ENCODE data around the gene KNOP1. TPM values are rescaled to one million over a fixed set of nuclear protein-coding genes. Genes with fewer than 3 reads are reported as not detected.

Gene KNOP1, protein sequence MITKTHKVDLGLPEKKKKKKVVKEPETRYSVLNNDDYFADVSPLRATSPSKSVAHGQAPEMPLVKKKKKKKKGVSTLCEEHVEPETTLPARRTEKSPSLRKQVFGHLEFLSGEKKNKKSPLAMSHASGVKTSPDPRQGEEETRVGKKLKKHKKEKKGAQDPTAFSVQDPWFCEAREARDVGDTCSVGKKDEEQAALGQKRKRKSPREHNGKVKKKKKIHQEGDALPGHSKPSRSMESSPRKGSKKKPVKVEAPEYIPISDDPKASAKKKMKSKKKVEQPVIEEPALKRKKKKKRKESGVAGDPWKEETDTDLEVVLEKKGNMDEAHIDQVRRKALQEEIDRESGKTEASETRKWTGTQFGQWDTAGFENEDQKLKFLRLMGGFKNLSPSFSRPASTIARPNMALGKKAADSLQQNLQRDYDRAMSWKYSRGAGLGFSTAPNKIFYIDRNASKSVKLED
- total RNA-seq (2013; cell fraction: nucleolus; rRNA removed), result 37.5 and 38.3 TPM in 2 replicates
- 13.8 and 16.8 TPM in 2 replicates for total RNA-seq (2014; rRNA removed)
- total RNA-seq (2014; rRNA removed; fragmentation: Illumina TruSeq; extraction: Trizol), result 32.1 and 36.0 TPM in 2 replicates
- 27.0 and 29.7 TPM in 2 replicates for total RNA-seq (2021)
- 8.9 TPM for polyA plus RNA-seq (2011; ENCODE audit: low read depth)
- 19.8 and 28.3 TPM in 2 replicates for polyA plus RNA-seq (2011; rRNA removed)
- 9.9 and 10.4 TPM in 2 replicates for polyA plus RNA-seq (2011; cell fraction: cytosol; rRNA removed)
- 13.4 and 16.9 TPM in 2 replicates for polyA plus RNA-seq (2011; cell fraction: nucleus; rRNA removed)
- 21.6 and 22.1 TPM in 2 replicates for polyA plus RNA-seq (2012)
- 47.2 and 50.3 TPM in 2 replicates for polyA plus RNA-seq (2014; fragmentation: Illumina TruSeq; extraction: Trizol)
- polyA plus RNA-seq (2014; fragmentation: Nextera tagmentation; extraction: Ambion mirVana), result 10 to 100 TPM; 35.1 to 46.4 TPM
- polyA plus RNA-seq (2014; rRNA removed), result 28.1 and 28.5 TPM in 2 replicates
- polyA plus RNA-seq (2016; fragmentation: Nextera tagmentation; extraction: Ambion mirVana), result 10 to 100 TPM; 30.6 to 33.5 TPM
- polyA minus RNA-seq (2011; rRNA and poly(A)+ RNA removed), result 14.6 and 16.8 TPM in 2 replicates
- polyA minus RNA-seq (2011; cell fraction: cytosol; rRNA and poly(A)+ RNA removed), result 5.0 and 6.0 TPM in 2 replicates
- 7.7 and 15.7 TPM in 2 replicates for polyA minus RNA-seq (2011; cell fraction: nucleus; rRNA and poly(A)+ RNA removed)
- Bru-seq, nascent RNA, result percentile 70 among the genes with signal in this experiment
- BruChase-seq, experiment 1, labeled RNA remaining after a 6-hour chase, result percentile 76 among the genes with signal in this experiment
- BruChase-seq, experiment 2, labeled RNA remaining after a 2-hour chase, result percentile 76 among the genes with signal in this experiment
- long read RNA-seq, experiment 1, full-length matches to known transcripts, result 8 of 34 reads
- long read RNA-seq, experiment 1, partial matches to known transcripts, result 23 of 34 reads
- long read RNA-seq, experiment 1, other reads (novel, unspliced or antisense), result 3 of 34 reads
- long read RNA-seq, experiment 2, partial matches to known transcripts, result 22 of 31 reads
- long read RNA-seq, experiment 2, other reads (novel, unspliced or antisense), result 9 of 31 reads

DNA sequence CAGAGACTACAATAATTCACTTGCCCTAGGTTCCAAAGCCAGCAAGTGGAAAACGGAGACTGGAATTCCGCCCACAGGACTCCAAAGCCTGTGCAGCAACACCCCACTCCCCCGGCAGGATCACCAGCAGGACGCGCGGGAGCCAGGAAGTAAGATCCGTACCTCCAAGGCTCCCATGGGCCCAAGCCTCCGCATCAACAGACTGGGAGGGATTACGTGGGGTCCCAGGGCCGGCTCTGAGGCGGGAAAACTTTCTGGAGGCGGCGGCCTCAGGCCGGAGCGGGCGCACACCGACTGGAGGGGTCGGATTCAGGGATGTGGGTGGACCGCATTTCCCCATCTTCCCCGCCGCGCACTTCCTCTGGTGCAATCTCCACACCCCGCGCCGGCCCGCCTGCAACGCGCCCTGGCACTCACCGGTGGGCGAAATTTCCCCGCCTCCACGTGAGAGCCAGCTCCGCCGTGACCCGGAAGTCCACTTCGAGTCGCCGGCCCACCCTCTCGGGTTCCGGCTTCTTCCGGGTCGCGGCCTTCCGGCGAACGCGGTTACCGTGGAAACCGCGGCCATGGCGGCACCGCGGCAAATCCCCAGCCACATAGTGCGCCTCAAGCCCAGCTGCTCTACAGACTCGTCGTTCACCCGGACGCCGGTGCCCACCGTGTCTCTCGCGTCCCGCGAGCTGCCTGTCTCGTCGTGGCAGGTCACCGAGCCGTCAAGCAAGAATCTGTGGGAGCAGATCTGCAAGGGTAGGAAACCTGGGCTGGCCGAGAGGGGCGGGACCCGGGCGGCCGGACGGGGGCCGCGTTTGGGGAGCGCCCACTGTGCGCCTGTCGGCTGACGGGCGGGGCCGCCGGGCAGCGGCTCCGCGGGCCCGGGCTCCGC lies at the start of gene KNOP1, which contains the start of gene IQCK:
Gene KNOP1, minus strand, starts transcription at position 487 of the 883 bp plus-strand sequence. CDS start 3,192 bp downstream, outside the sequence.
Gene IQCK, plus strand, starts transcription at position 531 of the 883 bp plus-strand sequence. Its CDS starts 36 bp downstream, at position 567.
- intact Hi-C loops (cut with micrococcal nuclease; ENCODE audit: unreplicated experiment), result loop anchor here (2.0 kb wide), 1 partner anchor 169 kb away; no protein-coding TSS in a partner anchor
- SMC1A ChIA-PET (ENCODE audit: uncharacterized antibody, unreplicated experiment), result interaction anchor here (1.5 to 2.2 kb wide), 2 partner anchors 11 to 120 kb away, joined by 4 to 7 read pairs; no protein-coding TSS in a partner anchor
- TF ChIP-seq NBN (IDR thresholded peaks at IDR 0.05), result no peak
- TF ChIP-seq CREM (IDR thresholded peaks at IDR 0.05; ENCODE audit: low read depth), result peak; percentile 50; the same call in 1 of the 2 replicates
- no peak for TF ChIP-seq SPI1 (IDR thresholded peaks at IDR 0.05; ENCODE audit: borderline replicate concordance, insufficient read depth, low read depth, low read length)
- TF ChIP-seq, protein P1, sequence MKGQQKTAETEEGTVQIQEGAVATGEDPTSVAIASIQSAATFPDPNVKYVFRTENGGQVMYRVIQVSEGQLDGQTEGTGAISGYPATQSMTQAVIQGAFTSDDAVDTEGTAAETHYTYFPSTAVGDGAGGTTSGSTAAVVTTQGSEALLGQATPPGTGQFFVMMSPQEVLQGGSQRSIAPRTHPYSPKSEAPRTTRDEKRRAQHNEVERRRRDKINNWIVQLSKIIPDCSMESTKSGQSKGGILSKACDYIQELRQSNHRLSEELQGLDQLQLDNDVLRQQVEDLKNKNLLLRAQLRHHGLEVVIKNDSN (IDR thresholded peaks at IDR 0.05; ENCODE audit: borderline replicate concordance, extremely low read length, insufficient read depth, low read depth, low read length), result peak; percentile 27
- TF ChIP-seq JUNB (IDR thresholded peaks at IDR 0.05), result no peak
- TF ChIP-seq RELA (IDR thresholded peaks at IDR 0.05; ENCODE audit: borderline replicate concordance, partially characterized antibody), result peak; percentile 73
- TF ChIP-seq CHD2 (IDR thresholded peaks at IDR 0.05; ENCODE audit: borderline replicate concordance, low read depth, low read length), result peak; percentile 67
- TF ChIP-seq GATAD2B (conservative IDR thresholded peaks at IDR 0.05; ENCODE audit: low read depth), result peak; percentile 72; the same call in 1 of the 2 replicates
- TF ChIP-seq, protein P2, sequence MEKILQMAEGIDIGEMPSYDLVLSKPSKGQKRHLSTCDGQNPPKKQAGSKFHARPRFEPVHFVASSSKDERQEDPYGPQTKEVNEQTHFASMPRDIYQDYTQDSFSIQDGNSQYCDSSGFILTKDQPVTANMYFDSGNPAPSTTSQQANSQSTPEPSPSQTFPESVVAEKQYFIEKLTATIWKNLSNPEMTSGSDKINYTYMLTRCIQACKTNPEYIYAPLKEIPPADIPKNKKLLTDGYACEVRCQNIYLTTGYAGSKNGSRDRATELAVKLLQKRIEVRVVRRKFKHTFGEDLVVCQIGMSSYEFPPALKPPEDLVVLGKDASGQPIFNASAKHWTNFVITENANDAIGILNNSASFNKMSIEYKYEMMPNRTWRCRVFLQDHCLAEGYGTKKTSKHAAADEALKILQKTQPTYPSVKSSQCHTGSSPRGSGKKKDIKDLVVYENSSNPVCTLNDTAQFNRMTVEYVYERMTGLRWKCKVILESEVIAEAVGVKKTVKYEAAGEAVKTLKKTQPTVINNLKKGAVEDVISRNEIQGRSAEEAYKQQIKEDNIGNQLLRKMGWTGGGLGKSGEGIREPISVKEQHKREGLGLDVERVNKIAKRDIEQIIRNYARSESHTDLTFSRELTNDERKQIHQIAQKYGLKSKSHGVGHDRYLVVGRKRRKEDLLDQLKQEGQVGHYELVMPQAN (conservative IDR thresholded peaks at IDR 0.05), result peak; percentile 97
- peak; percentile 59; the same call in 1 of the 2 replicates for TF ChIP-seq CBFB (IDR thresholded peaks at IDR 0.05; ENCODE audit: low read depth)
- peak; percentile 89 for TF ChIP-seq MYC (IDR thresholded peaks at IDR 0.05; ENCODE audit: insufficient read depth, insufficient read length, insufficient replicate concordance, low read length, severe bottlenecking)
- peak in 1 of 2 experiments; percentile 41; a peak in 1 of 3 replicates for TF ChIP-seq EGR1 (IDR thresholded peaks at IDR 0.05; ENCODE audit: borderline replicate concordance in 1 of 2, low read depth in 2 of 2, low read length in 2 of 2)
- TF ChIP-seq KLF5 (IDR thresholded peaks at IDR 0.05; ENCODE audit: partially characterized antibody), result peak; percentile 55

More for the DNA sequence above, at the start of gene KNOP1, which contains the start of gene IQCK:
- BruUV-seq (replicated peaks), result TSS peak; percentile 68
- no peaks in the 10 kb centered on the region for H3K9me3 ChIP-seq (replicated peaks; ENCODE audit: control insufficient read depth, insufficient read depth, low read length)
- no peaks in the 10 kb centered on the region for H3K27me3 ChIP-seq (replicated peaks in 1 of 2; ENCODE audit: control insufficient read depth in 2 of 2, insufficient read depth in 2 of 2, low read length in 1 of 2)
- peak within 1 kb of the TSS; percentile 73 for H3K27ac ChIP-seq (ENCODE audit: control insufficient read depth, insufficient read depth)
- in situ Hi-C loops (cut with MboI), result no loop called here
- peak; percentile 51 for DNase-seq (ENCODE audit: low read depth, low spot score)
- H3K4me2 ChIP-seq (ENCODE audit: control insufficient read depth, insufficient read depth), result peak within 1 kb of the TSS; percentile 90
- peak within 1 kb of the TSS; percentile 98 for H3K9ac ChIP-seq (ENCODE audit: control insufficient read depth, insufficient read depth, low read length)
- POLR2A ChIA-PET, result no interaction called here
- no peaks in the 10 kb centered on the region for H4K20me1 ChIP-seq (ENCODE audit: control insufficient read depth, insufficient read depth)
- RAD21 ChIA-PET (ENCODE audit: unreplicated experiment), result interaction anchor here (0.6 to 0.9 kb wide), 2 partner anchors 134 to 648 kb away, joined by 3 read pairs; no protein-coding TSS in a partner anchor
- peak; percentile 96 for ATAC-seq
- H2AFZ ChIP-seq (ENCODE audit: control insufficient read depth, low read depth, low read length), result peak within 1 kb of the TSS; percentile 97
- no peak for FAIRE-seq
- H3K4me1 ChIP-seq (ENCODE audit: control insufficient read depth, insufficient read depth, low read length), result peaks cover 4% of the 10 kb centered on the region; the same call in 1 of the 2 replicates
- peaks cover 2% of the 10 kb centered on the region in 2 experiments; a peak in 2 of 4 replicates for H3K36me3 ChIP-seq (ENCODE audit: control insufficient read depth in 2 of 2, insufficient read depth in 2 of 2, low read length in 1 of 2)
- peak within 1 kb of the TSS; percentile 97 for H3K4me3 ChIP-seq
- under 1% methylated on average over 88 of the region's 88 CpGs for WGBS (ENCODE audit: insufficient coverage, insufficient replicate concordance, low lambda C conversion rate, missing lambda C conversion rate)
- H3K79me2 ChIP-seq (ENCODE audit: control insufficient read depth, insufficient read depth, low read length), result peaks cover 26% of the 10 kb centered on the region
- CTCF ChIA-PET, result interaction anchor here (0.7 to 1.3 kb wide), 3 partner anchors 162 to 667 kb away, joined by 3 to 4 read pairs (median 3); partner anchors contain the start of gene VPS35L

All from GM12878 (cell line).